ENCODE results near the gene NRXN3. TPM values are rescaled to one million over a fixed set of nuclear protein-coding genes. Genes with fewer than 3 reads are reported as not detected.

The NRXN3 gene
- polyA plus RNA-seq, 1 donor (not counting 4 experiments of a cell fraction or from before 2014, with no cell fraction given) = 0.89 TPM

GRCh38 chr14:78763746-78764145, 593.6 kb downstream of the NRXN3 start:
- no peaks in the 10 kb centered on the region for H3K79me2 ChIP-seq (ENCODE audit: control insufficient read depth, insufficient read depth, low read length)
- no peaks in the 10 kb centered on the region for H3K9me3 ChIP-seq (ENCODE audit: control insufficient read depth, low read depth, low read length)
- H3K27me3 ChIP-seq (ENCODE audit: control insufficient read depth, extremely low read depth, insufficient read depth, low read length) = no peaks in the 10 kb centered on the region
- no peak overlapping the region for H2AFZ ChIP-seq (ENCODE audit: control insufficient read depth, low read length)
- H3K27ac ChIP-seq (ENCODE audit: control insufficient read depth, insufficient read depth, low read length) = no peak overlapping the region
- dilution Hi-C loops (cut with MboI; ENCODE audit: extremely low pct_ligation_motif_present, low sequenced_read_pairs) = no loop called here
- no peaks in the 10 kb centered on the region for H3K4me1 ChIP-seq (ENCODE audit: control insufficient read depth, extremely low read depth, insufficient read depth, low read length)
- FAIRE-seq (no peak), DNase-seq (ENCODE audit: low read depth, low spot score) (no peak)
- H4K20me1 ChIP-seq (ENCODE audit: control insufficient read depth, extremely low read depth, insufficient read depth, low read length) = no peaks in the 10 kb centered on the region
- no peak overlapping the region for H3K4me2 ChIP-seq (ENCODE audit: control insufficient read depth, extremely low read depth, insufficient read depth, low read depth, low read length)
- H3K36me3 ChIP-seq (ENCODE audit: control insufficient read depth in 2 of 2, extremely low read depth in 1 of 2, insufficient read depth in 2 of 2, low read length in 2 of 2) = no peaks in the 10 kb centered on the region
- TF ChIP-seq, protein P1, sequence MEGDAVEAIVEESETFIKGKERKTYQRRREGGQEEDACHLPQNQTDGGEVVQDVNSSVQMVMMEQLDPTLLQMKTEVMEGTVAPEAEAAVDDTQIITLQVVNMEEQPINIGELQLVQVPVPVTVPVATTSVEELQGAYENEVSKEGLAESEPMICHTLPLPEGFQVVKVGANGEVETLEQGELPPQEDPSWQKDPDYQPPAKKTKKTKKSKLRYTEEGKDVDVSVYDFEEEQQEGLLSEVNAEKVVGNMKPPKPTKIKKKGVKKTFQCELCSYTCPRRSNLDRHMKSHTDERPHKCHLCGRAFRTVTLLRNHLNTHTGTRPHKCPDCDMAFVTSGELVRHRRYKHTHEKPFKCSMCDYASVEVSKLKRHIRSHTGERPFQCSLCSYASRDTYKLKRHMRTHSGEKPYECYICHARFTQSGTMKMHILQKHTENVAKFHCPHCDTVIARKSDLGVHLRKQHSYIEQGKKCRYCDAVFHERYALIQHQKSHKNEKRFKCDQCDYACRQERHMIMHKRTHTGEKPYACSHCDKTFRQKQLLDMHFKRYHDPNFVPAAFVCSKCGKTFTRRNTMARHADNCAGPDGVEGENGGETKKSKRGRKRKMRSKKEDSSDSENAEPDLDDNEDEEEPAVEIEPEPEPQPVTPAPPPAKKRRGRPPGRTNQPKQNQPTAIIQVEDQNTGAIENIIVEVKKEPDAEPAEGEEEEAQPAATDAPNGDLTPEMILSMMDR (optimal IDR thresholded peaks at IDR 0.05 in 1 of 3, IDR thresholded peaks at IDR 0.05 in 1 of 3, conservative IDR thresholded peaks at IDR 0.05 in 1 of 3; ENCODE audit: extremely low read depth in 1 of 3, insufficient read depth in 2 of 3, low read length in 3 of 3) = no peak
- TF ChIP-seq EZH2 (IDR thresholded peaks at IDR 0.05; ENCODE audit: low read length) = no peak
- no peaks in the 10 kb centered on the region for H3K9me1 ChIP-seq (ENCODE audit: control insufficient read depth, extremely low read depth, insufficient read depth, low read length)
- no peak overlapping the region for H3K4me3 ChIP-seq (ENCODE audit: control insufficient read depth in 2 of 3, extremely low read depth in 1 of 3, insufficient read depth in 2 of 3, low read depth in 1 of 3, low read length in 3 of 3)
- no peak overlapping the region for H3K9ac ChIP-seq (ENCODE audit: control insufficient read depth, extremely low read depth, insufficient read depth, low read length)

DNA sequence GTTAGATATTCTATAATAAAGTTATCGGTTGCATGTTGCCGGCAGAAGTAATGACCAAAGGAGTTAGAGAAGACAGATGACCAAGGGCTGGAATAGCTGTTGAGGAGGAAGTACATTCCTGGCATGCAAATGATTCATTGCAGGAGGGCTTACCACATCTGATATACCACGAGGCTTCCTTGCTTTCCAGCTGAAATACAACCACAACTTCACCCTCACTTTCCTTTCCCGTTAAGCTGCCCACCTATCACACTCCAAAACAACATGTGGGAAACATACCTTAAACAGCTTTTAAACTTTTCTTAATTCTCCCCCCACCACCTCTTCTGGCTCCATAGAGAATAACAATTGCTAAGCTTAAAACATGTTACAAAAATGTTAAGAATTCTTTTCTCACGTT, 594.1 kb downstream of the NRXN3 start:
- Histone ChIP-seq H3K27ac (ENCODE audit: control insufficient read depth, insufficient read depth, low read length) (no peak overlapping the region), H3K27me3 (ENCODE audit: control insufficient read depth, extremely low read depth, insufficient read depth, low read length) (no peaks in the 10 kb centered on the region), H3K36me3 (ENCODE audit: control insufficient read depth in 2 of 2, extremely low read depth in 1 of 2, insufficient read depth in 2 of 2, low read length in 2 of 2) (no peaks in the 10 kb centered on the region), H3K9me1 (ENCODE audit: control insufficient read depth, extremely low read depth, insufficient read depth, low read length) (no peaks in the 10 kb centered on the region), H3K9ac (ENCODE audit: control insufficient read depth, extremely low read depth, insufficient read depth, low read length) (no peak overlapping the region), H3K9me3 (ENCODE audit: control insufficient read depth, low read depth, low read length) (no peaks in the 10 kb centered on the region), H3K79me2 (ENCODE audit: control insufficient read depth, insufficient read depth, low read length) (no peaks in the 10 kb centered on the region), H3K4me1 (ENCODE audit: control insufficient read depth, extremely low read depth, insufficient read depth, low read length) (no peaks in the 10 kb centered on the region), H4K20me1 (ENCODE audit: control insufficient read depth, extremely low read depth, insufficient read depth, low read length) (no peaks in the 10 kb centered on the region), H3K4me3 (ENCODE audit: control insufficient read depth in 2 of 3, extremely low read depth in 1 of 3, insufficient read depth in 2 of 3, low read depth in 1 of 3, low read length in 3 of 3) (no peak overlapping the region), H2AFZ (ENCODE audit: control insufficient read depth, low read length) (no peak overlapping the region), H3K4me2 (ENCODE audit: control insufficient read depth, extremely low read depth, insufficient read depth, low read depth, low read length) (no peak overlapping the region)
- DNase-seq (ENCODE audit: low read depth, low spot score) (no peak), FAIRE-seq (no peak)
- TF ChIP-seq, protein P1 (optimal IDR thresholded peaks at IDR 0.05 in 1 of 3, IDR thresholded peaks at IDR 0.05 in 1 of 3, conservative IDR thresholded peaks at IDR 0.05 in 1 of 3; ENCODE audit: extremely low read depth in 1 of 3, insufficient read depth in 2 of 3, low read length in 3 of 3) = no peak
- no peak for TF ChIP-seq EZH2 (IDR thresholded peaks at IDR 0.05; ENCODE audit: low read length)
- dilution Hi-C loops (cut with MboI; ENCODE audit: extremely low pct_ligation_motif_present, low sequenced_read_pairs) = no loop called here
